ENCODE measurements around the gene HGFAC. TPM values are rescaled to one million over a fixed set of nuclear protein-coding genes. Genes with fewer than 3 reads are reported as not detected.

HGFAC gene
- polyA plus RNA-seq, 1 donor: 1.3 TPM

GRCh38 chr4:3426465-3427133, 15.2 kb upstream of the HGFAC start:
- H3K4me3 ChIP-seq (ENCODE audit: low read length): no peak overlapping the region
- WGBS (ENCODE audit: insufficient coverage, low lambda C conversion rate): no CpG with 5 or more reads among the region's 24 CpGs
- no peak overlapping the region for H3K27ac ChIP-seq (ENCODE audit: low read length)
- no peaks in the 10 kb centered on the region for H3K9me3 ChIP-seq (ENCODE audit: control insufficient read depth, low read depth, low read length)
- H3K36me3 ChIP-seq (ENCODE audit: control insufficient read depth, insufficient read depth, low read length): peaks cover 69% of the 10 kb centered on the region
- no peak for DNase-seq
- H3K27me3 ChIP-seq (ENCODE audit: control insufficient read depth, insufficient read depth, low read length): no peaks in the 10 kb centered on the region
- no peaks in the 10 kb centered on the region for H3K4me1 ChIP-seq (ENCODE audit: control insufficient read depth, insufficient read depth, low read length)

- no CpG with 5 or more reads among the region's 9 CpGs for WGBS (ENCODE audit: insufficient coverage, low lambda C conversion rate)
- no peak overlapping the region for H3K4me3 ChIP-seq (ENCODE audit: low read length)
- H3K36me3 ChIP-seq (ENCODE audit: control insufficient read depth, insufficient read depth, low read length): peaks cover 65% of the 10 kb centered on the region
- no peak for DNase-seq
- H3K9me3 ChIP-seq (ENCODE audit: control insufficient read depth, low read depth, low read length): no peaks in the 10 kb centered on the region
- no peaks in the 10 kb centered on the region for H3K4me1 ChIP-seq (ENCODE audit: control insufficient read depth, insufficient read depth, low read length)
- H3K27me3 ChIP-seq (ENCODE audit: control insufficient read depth, insufficient read depth, low read length): no peaks in the 10 kb centered on the region
- H3K27ac ChIP-seq (ENCODE audit: low read length): no peak overlapping the region
Observed at GRCh38 chr4:3427134-3427476, 14.7 kb upstream of the HGFAC start.

- Histone ChIP-seq H3K27ac (ENCODE audit: low read length) (no peak overlapping the region), H3K4me3 (ENCODE audit: low read length) (no peak overlapping the region), H3K36me3 (ENCODE audit: control insufficient read depth, insufficient read depth, low read length) (peaks cover 59% of the 10 kb centered on the region), H3K4me1 (ENCODE audit: control insufficient read depth, insufficient read depth, low read length) (no peaks in the 10 kb centered on the region), H3K9me3 (ENCODE audit: control insufficient read depth, low read depth, low read length) (no peaks in the 10 kb centered on the region), H3K27me3 (ENCODE audit: control insufficient read depth, insufficient read depth, low read length) (no peaks in the 10 kb centered on the region)
- DNase-seq: no peak
- WGBS (ENCODE audit: insufficient coverage, low lambda C conversion rate): 100% methylated on average over 1 of the region's 17 CpGs
Observed at GRCh38 chr4:3427706-3428446, 13.9 kb upstream of the HGFAC start.

- H3K4me1 ChIP-seq (ENCODE audit: control insufficient read depth, insufficient read depth, low read length): no peaks in the 10 kb centered on the region
- H3K36me3 ChIP-seq (ENCODE audit: control insufficient read depth, insufficient read depth, low read length): peaks cover 41% of the 10 kb centered on the region
- WGBS (ENCODE audit: insufficient coverage, low lambda C conversion rate): no CpG with 5 or more reads among the region's 12 CpGs
Observed at GRCh38 chr4:3429651-3430050, 12.1 kb upstream of the HGFAC start.

GRCh38 chr4:3430524-3430923, 11.2 kb upstream of the HGFAC start:
- Histone ChIP-seq H3K9me3 (ENCODE audit: control insufficient read depth, low read depth, low read length) (no peaks in the 10 kb centered on the region), H3K4me3 (ENCODE audit: low read length) (no peak overlapping the region), H3K4me1 (ENCODE audit: control insufficient read depth, insufficient read depth, low read length) (no peaks in the 10 kb centered on the region), H3K36me3 (ENCODE audit: control insufficient read depth, insufficient read depth, low read length) (peaks cover 34% of the 10 kb centered on the region), H3K27ac (ENCODE audit: low read length) (no peak overlapping the region), H3K27me3 (ENCODE audit: control insufficient read depth, insufficient read depth, low read length) (no peaks in the 10 kb centered on the region)
- no CpG with 5 or more reads among the region's 21 CpGs for WGBS (ENCODE audit: insufficient coverage, low lambda C conversion rate)
- DNase-seq: no peak

More at GRCh38 chr4:3429651-3430050, 12.1 kb upstream of the HGFAC start:
- H3K27me3 ChIP-seq (ENCODE audit: control insufficient read depth, insufficient read depth, low read length): no peaks in the 10 kb centered on the region
- no peak for DNase-seq
- no peaks in the 10 kb centered on the region for H3K9me3 ChIP-seq (ENCODE audit: control insufficient read depth, low read depth, low read length)
- no peak overlapping the region for H3K27ac ChIP-seq (ENCODE audit: low read length)
- H3K4me3 ChIP-seq (ENCODE audit: low read length): no peak overlapping the region

- no peaks in the 10 kb centered on the region for H3K27me3 ChIP-seq (ENCODE audit: control insufficient read depth, insufficient read depth, low read length)
- no peak for DNase-seq
- no CpG with 5 or more reads among the region's 28 CpGs for WGBS (ENCODE audit: insufficient coverage, low lambda C conversion rate)
- no peaks in the 10 kb centered on the region for H3K4me1 ChIP-seq (ENCODE audit: control insufficient read depth, insufficient read depth, low read length)
- H3K27ac ChIP-seq (ENCODE audit: low read length): no peak overlapping the region
- H3K36me3 ChIP-seq (ENCODE audit: control insufficient read depth, insufficient read depth, low read length): peaks cover 34% of the 10 kb centered on the region
- H3K4me3 ChIP-seq (ENCODE audit: low read length): no peak overlapping the region
- no peaks in the 10 kb centered on the region for H3K9me3 ChIP-seq (ENCODE audit: control insufficient read depth, low read depth, low read length)
Observed at GRCh38 chr4:3431446-3431993, 10.2 kb upstream of the HGFAC start.

GRCh38 chr4:3432381-3432790, 9.4 kb upstream of the HGFAC start:
- Histone ChIP-seq H3K36me3 (ENCODE audit: control insufficient read depth, insufficient read depth, low read length) (peaks cover 26% of the 10 kb centered on the region), H3K27me3 (ENCODE audit: control insufficient read depth, insufficient read depth, low read length) (no peaks in the 10 kb centered on the region), H3K9me3 (ENCODE audit: control insufficient read depth, low read depth, low read length) (no peaks in the 10 kb centered on the region), H3K4me1 (ENCODE audit: control insufficient read depth, insufficient read depth, low read length) (no peaks in the 10 kb centered on the region), H3K4me3 (ENCODE audit: low read length) (no peak overlapping the region), H3K27ac (ENCODE audit: low read length) (no peak overlapping the region)
- WGBS (ENCODE audit: insufficient coverage, low lambda C conversion rate): no CpG with 5 or more reads among the region's 16 CpGs
- no peak for DNase-seq

GRCh38 chr4:3433138-3433869, 8.5 kb upstream of the HGFAC start:
- DNase-seq: no peak
- no CpG with 5 or more reads among the region's 32 CpGs for WGBS (ENCODE audit: insufficient coverage, low lambda C conversion rate)
- Histone ChIP-seq H3K9me3 (ENCODE audit: control insufficient read depth, low read depth, low read length) (no peaks in the 10 kb centered on the region), H3K27me3 (ENCODE audit: control insufficient read depth, insufficient read depth, low read length) (no peaks in the 10 kb centered on the region), H3K27ac (ENCODE audit: low read length) (no peak overlapping the region), H3K4me3 (ENCODE audit: low read length) (no peak overlapping the region), H3K36me3 (ENCODE audit: control insufficient read depth, insufficient read depth, low read length) (peaks cover 23% of the 10 kb centered on the region), H3K4me1 (ENCODE audit: control insufficient read depth, insufficient read depth, low read length) (no peaks in the 10 kb centered on the region)

GRCh38 chr4:3434881-3435685, 6.7 kb upstream of the HGFAC start:
- WGBS (ENCODE audit: insufficient coverage, low lambda C conversion rate): no CpG with 5 or more reads among the region's 16 CpGs
- Histone ChIP-seq H3K27me3 (ENCODE audit: control insufficient read depth, insufficient read depth, low read length) (no peaks in the 10 kb centered on the region), H3K36me3 (ENCODE audit: control insufficient read depth, insufficient read depth, low read length) (peaks cover 9% of the 10 kb centered on the region), H3K9me3 (ENCODE audit: control insufficient read depth, low read depth, low read length) (no peaks in the 10 kb centered on the region), H3K4me1 (ENCODE audit: control insufficient read depth, insufficient read depth, low read length) (no peaks in the 10 kb centered on the region), H3K4me3 (ENCODE audit: low read length) (no peak overlapping the region), H3K27ac (ENCODE audit: low read length) (no peak overlapping the region)
- DNase-seq: no peak

- WGBS (ENCODE audit: insufficient coverage, low lambda C conversion rate): no CpG with 5 or more reads among the region's 4 CpGs
- no peaks in the 10 kb centered on the region for H3K4me1 ChIP-seq (ENCODE audit: control insufficient read depth, insufficient read depth, low read length)
- peaks cover 6% of the 10 kb centered on the region for H3K36me3 ChIP-seq (ENCODE audit: control insufficient read depth, insufficient read depth, low read length)
- no peak for DNase-seq
- no peaks in the 10 kb centered on the region for H3K9me3 ChIP-seq (ENCODE audit: control insufficient read depth, low read depth, low read length)
- H3K27ac ChIP-seq (ENCODE audit: low read length): no peak overlapping the region
- no peak overlapping the region for H3K4me3 ChIP-seq (ENCODE audit: low read length)
- H3K27me3 ChIP-seq (ENCODE audit: control insufficient read depth, insufficient read depth, low read length): no peaks in the 10 kb centered on the region
Observed at GRCh38 chr4:3435686-3435956, 6.1 kb upstream of the HGFAC start.

Data from large intestine (tissue), 3 donors.